ENCODE results near the gene SCARF1. TPM values are rescaled to one million over a fixed set of nuclear protein-coding genes. Genes with fewer than 3 reads are reported as not detected.

The SCARF1 gene
- total RNA-seq, 1 experiment from 2014 or later = 0.16 TPM

DNA sequence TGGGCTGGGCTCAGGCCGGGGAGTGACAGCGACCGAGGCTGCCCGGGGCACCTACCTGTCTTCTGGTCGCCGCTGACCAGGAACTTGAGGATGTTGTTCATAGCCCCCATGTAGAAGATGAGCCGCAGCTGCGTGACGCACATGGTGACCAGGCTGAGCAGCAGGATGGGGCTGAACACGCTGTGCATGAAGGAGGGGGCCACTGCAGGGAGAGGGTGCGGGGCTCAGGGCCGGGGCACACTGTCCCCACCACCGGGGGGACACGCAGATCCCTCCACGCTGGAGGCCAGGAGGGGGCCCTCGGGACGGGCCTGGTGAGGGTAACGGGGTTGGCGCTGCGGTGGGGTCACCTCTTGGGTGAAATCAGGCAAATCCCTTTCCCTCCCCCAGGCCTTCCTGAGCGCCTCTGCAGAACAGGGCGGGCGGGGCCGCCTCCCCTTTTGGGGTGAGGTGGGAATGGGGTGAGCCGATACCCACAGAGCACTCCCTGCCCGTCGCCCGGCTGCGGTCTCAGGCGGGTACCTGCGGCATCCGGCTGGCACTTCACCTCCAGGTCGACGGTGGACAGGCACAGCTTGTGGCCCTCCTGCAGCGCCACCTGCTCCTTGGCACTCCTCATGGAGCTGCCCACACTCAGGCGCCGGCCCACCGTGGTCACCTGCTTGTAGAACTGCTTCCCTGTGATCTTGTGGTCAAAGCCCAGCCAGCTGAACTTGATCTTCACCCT is 54.6 kb downstream of the SCARF1 start:
- H3K36me3 ChIP-seq = no peaks in the 10 kb centered on the region
- no peak overlapping the region for H3K4me3 ChIP-seq
- H3K9me3 ChIP-seq (replicated peaks) = no peaks in the 10 kb centered on the region
- H3K27me3 ChIP-seq (replicated peaks) = no peaks in the 10 kb centered on the region
- DNase-seq (ENCODE audit: low read depth in 1 of 2, low spot score in 2 of 2) = no peak
- no peak overlapping the region for H3K27ac ChIP-seq
- peaks cover 14% of the 10 kb centered on the region for H3K4me1 ChIP-seq (replicated peaks)

DNA sequence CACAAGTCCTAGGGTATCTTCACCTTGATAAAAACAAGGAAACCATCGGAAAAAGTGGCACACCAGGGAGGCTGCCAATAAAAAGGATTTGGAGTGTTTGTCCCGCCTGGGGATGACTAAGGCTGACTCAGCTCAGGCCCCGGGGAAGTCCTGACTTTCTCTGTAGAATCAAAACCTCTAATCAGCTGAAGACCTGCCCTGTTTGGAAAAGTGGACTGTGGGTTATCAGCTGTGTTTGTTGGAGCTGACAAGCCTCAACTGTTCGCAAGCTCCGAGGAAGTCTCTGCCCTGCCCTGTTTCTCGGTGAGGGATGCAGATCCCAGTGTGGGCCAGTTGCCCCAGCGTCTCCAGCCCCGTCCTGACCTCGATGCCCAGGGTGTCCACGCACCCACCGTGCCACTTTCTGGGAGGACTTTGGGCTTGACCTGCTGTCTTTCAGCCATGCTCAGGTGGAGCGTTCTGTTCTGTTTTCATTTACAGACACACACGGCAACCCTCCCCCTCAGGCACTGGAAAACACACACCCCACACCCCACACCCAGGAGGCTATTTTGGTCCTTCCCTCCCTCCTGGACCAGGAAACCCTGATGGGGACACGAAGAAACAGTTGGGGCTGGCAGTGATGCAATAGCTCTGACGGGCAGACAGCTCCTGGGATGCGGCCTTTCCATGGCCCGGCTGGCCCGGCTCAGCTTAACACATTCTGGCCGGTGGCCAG is 55.3 kb downstream of the SCARF1 start:
- Histone ChIP-seq H3K4me3 (no peak overlapping the region), H3K4me1 (replicated peaks) (peaks cover 18% of the 10 kb centered on the region), H3K27ac (no peak overlapping the region), H3K9me3 (replicated peaks) (no peaks in the 10 kb centered on the region), H3K36me3 (no peaks in the 10 kb centered on the region), H3K27me3 (replicated peaks) (no peaks in the 10 kb centered on the region)
- DNase-seq (ENCODE audit: low read depth in 1 of 2, low spot score in 2 of 2) = peak; percentile 65 to 81

DNA sequence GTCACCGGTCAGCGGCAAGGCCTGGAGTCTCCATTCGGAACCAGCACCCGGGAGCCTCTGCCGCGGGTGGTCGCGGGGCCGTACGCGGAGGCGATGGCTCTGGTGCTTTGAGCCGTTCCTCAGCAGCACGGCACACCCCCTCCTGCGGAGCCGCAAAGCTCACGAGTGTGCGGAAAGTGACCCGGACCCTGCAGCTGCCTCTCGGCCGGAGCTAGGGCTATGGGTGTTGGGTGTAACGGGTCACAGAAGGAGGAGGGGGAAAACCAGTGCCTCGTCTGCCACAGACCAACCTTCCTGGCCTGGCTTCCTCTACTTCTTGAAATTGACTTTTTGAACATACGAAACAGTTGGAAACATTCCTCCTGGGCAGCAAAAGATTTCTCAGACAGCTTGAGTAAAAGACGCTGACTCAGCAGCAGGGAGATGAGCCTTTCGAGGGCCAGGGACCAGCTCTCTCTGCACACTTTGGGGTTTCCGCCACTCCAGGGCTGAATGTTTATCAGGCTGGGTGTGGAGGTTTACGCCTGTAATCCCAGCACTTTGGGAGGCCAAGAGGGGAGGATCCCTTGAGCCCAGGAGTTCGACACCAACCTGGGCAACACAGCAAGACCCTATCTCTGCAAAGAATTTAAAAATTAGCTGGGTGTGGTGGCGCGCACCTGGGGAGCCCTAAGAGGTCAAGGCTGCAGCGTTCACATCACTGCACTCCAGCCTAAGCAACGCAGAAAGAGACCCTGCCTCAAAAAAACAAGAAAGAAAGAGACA is 56.5 kb downstream of the SCARF1 start:
- no peaks in the 10 kb centered on the region for H3K27me3 ChIP-seq (replicated peaks)
- no peaks in the 10 kb centered on the region for H3K36me3 ChIP-seq
- H3K9me3 ChIP-seq (replicated peaks) = no peaks in the 10 kb centered on the region
- DNase-seq (ENCODE audit: low read depth in 1 of 2, low spot score in 2 of 2) = no peak
- H3K4me1 ChIP-seq (replicated peaks) = peaks cover 18% of the 10 kb centered on the region
- no peak overlapping the region for H3K4me3 ChIP-seq
- H3K27ac ChIP-seq = no peak overlapping the region

DNA sequence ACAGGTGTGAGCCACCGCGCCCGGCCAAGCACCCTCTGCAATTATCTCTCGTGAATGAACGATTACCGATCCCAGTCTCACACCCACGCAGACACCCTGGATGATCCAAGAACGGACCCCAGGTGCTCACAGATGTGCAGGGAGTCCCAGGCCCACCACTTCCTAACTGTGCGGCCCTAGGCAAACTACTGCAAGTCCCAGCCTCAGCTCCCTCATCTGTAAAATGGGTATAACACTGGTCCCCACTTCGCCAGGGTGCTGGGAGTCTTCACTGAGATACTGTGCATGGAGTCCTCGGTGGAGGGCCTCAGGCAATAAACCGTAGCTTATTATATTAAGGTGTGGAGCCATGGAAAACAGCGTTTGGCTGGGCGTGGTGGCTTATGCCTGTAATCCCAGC is 61.4 kb downstream of the SCARF1 start:
- peaks cover 3% of the 10 kb centered on the region; the same call in 1 of the 2 replicates for H3K4me1 ChIP-seq (replicated peaks)
- H3K4me3 ChIP-seq = no peak overlapping the region
- no peaks in the 10 kb centered on the region for H3K9me3 ChIP-seq (replicated peaks)
- no peaks in the 10 kb centered on the region for H3K36me3 ChIP-seq
- DNase-seq (ENCODE audit: low read depth in 1 of 2, low spot score in 2 of 2) = no peak
- H3K27me3 ChIP-seq (replicated peaks) = no peaks in the 10 kb centered on the region
- no peak overlapping the region for H3K27ac ChIP-seq

Other genes with a start within 250 kb of the SCARF1 start
- gene YWHAE, start 245.5 kb downstream of the SCARF1 start, total RNA-seq (2014; rRNA removed; shearing (Covaris generic)) = 370 and 490 TPM in 2 replicates
- 99.7 and 102 TPM in 2 replicates for gene CRK, start 189.5 kb downstream of the SCARF1 start, total RNA-seq (2014; rRNA removed; shearing (Covaris generic))
- 113 and 155 TPM in 2 replicates for gene MYO1C, start 153.0 kb downstream of the SCARF1 start, total RNA-seq (2014; rRNA removed; shearing (Covaris generic))
- gene INPP5K, start 129.1 kb downstream of the SCARF1 start, total RNA-seq (2014; rRNA removed; shearing (Covaris generic)) = 18.1 and 34.4 TPM in 2 replicates
- gene PITPNA, start 82.9 kb downstream of the SCARF1 start, total RNA-seq (2014; rRNA removed; shearing (Covaris generic)) = 15.7 and 37.8 TPM in 2 replicates
- 2.0 and 3.4 TPM in 2 replicates for gene SLC43A2, start 16.9 kb downstream of the SCARF1 start, total RNA-seq (2014; rRNA removed; shearing (Covaris generic))
- gene RILP, start 4.1 kb upstream of the SCARF1 start, total RNA-seq (2014; rRNA removed; shearing (Covaris generic)) = 0.22 and 1.0 TPM in 2 replicates
- 47.1 and 73.3 TPM in 2 replicates for gene PRPF8, start 39.1 kb upstream of the SCARF1 start, total RNA-seq (2014; rRNA removed; shearing (Covaris generic))
- gene TLCD2, start 64.6 kb upstream of the SCARF1 start, total RNA-seq (2014; rRNA removed; shearing (Covaris generic)) = 0.34 and 0.95 TPM in 2 replicates
- 5.1 and 10.8 TPM in 2 replicates for gene WDR81, start 79.0 kb upstream of the SCARF1 start, total RNA-seq (2014; rRNA removed; shearing (Covaris generic))
- not detected in 2 replicates for gene SERPINF2, start 97.1 kb upstream of the SCARF1 start, total RNA-seq (2014; rRNA removed; shearing (Covaris generic))
- gene SERPINF1, start 116.3 kb upstream of the SCARF1 start, total RNA-seq (2014; rRNA removed; shearing (Covaris generic)) = not detected in 2 replicates
- 6.3 and 8.3 TPM in 2 replicates for gene SMYD4, start 184.2 kb upstream of the SCARF1 start, total RNA-seq (2014; rRNA removed; shearing (Covaris generic))
- gene RPA1, start 184.3 kb upstream of the SCARF1 start, total RNA-seq (2014; rRNA removed; shearing (Covaris generic)) = 24.2 and 34.3 TPM in 2 replicates